Heart left ventricle (tissue), 13 donors: ENCODE data around the gene ZFP57.

Source experiments
- POLR2A ChIP-seq, 2 donors: fragments of 450-650 bp; IDR thresholded peaks; one replicate each; pipeline ENCODE4 v1.6.1; 2017; ENCODE audit warnings: antibody characterized with exemption in 2 of 2, mild to moderate bottlenecking in 2 of 2, moderate library complexity in 2 of 2
- TF ChIP-seq, protein P1 (sequence below), 12 donors: fragments of 200-600 bp; sonication (generic) in 4 of 12; IDR thresholded peaks; one replicate each; pipeline versions ENCODE4 v1.5.0 to v1.8.0; 2018 to 2022; ENCODE audit warnings: antibody characterized with exemption in 12 of 12, mild to moderate bottlenecking in 5 of 12
- donor health status: ischemic (EF 13 %, LVEDD 7.1; RV severe dilation, severe dysfunction).
- donor health status: DM: no; HTN: yes; CAD: no.
- donor health status: DM: no; HTN: no; CAD: no.
- donor health status: ischemic (EF 25% LVEDD 6.9; RV normal size, moderate dysfunction).
- donor health status: ischemic (EF 25% LVEDD 5.7; RV mildly dilated, moderate dysfunction).
- donor health status: ischemic (EF 35%, LVEDD 5.7; RV mildly dilated, moderate dysfunction).
- donor health status: nonischemic (EF 11% LVEDD 7.7; RV severe dilation, severe dysfunction).
- donor health status: DM: yes; HTN: yes; CAD: no.
- donor health status: PGD.
- donor health status: ischemic (EF 29% LVEDD 5.4; RV normal size, mild dysfunction).
- donor health status: nonischemic (EF 23%, LVEDD 6.1; RV moderate dilation, normal function).

- TF ChIP-seq, protein P1, sequence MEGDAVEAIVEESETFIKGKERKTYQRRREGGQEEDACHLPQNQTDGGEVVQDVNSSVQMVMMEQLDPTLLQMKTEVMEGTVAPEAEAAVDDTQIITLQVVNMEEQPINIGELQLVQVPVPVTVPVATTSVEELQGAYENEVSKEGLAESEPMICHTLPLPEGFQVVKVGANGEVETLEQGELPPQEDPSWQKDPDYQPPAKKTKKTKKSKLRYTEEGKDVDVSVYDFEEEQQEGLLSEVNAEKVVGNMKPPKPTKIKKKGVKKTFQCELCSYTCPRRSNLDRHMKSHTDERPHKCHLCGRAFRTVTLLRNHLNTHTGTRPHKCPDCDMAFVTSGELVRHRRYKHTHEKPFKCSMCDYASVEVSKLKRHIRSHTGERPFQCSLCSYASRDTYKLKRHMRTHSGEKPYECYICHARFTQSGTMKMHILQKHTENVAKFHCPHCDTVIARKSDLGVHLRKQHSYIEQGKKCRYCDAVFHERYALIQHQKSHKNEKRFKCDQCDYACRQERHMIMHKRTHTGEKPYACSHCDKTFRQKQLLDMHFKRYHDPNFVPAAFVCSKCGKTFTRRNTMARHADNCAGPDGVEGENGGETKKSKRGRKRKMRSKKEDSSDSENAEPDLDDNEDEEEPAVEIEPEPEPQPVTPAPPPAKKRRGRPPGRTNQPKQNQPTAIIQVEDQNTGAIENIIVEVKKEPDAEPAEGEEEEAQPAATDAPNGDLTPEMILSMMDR (IDR thresholded peaks at IDR 0.05), result peak; percentile 25 to 88 (median 68)
- TF ChIP-seq POLR2A (IDR thresholded peaks at IDR 0.05), result no peak
Measured at GRCh38 chr6:29702519-29703103, 21.7 kb upstream of the ZFP57 start.
